Measurements from ENCODE around the gene CYP4X1.
"Not testable (repeated sequence)": the region's sequence is repeated elsewhere in the genome, so short reads cannot be mapped to it uniquely, and the experiment has no call there.

Gene CYP4X1

GRCh38 chr1:47023268-47024140, at the start of gene CYP4X1:
Gene CYP4X1, plus strand, starts transcription at chr1:47023669. Its CDS starts 149 bp downstream, at chr1:47023818.
- H3K9ac ChIP-seq (ENCODE audit: low read length in 2 of 2): no peak within 1 kb of the TSS
- H3K4me1 ChIP-seq (ENCODE audit: control insufficient read depth, insufficient read depth, low read length): no peaks in the 10 kb centered on the region
- no peak within 1 kb of the TSS for H3K27ac ChIP-seq (ENCODE audit: low read length)
- H3K4me3 ChIP-seq (ENCODE audit: low read length in 2 of 2): peak within 1 kb of the TSS in 1 of 2 donors; percentile 49
- no peaks in the 10 kb centered on the region for H3K36me3 ChIP-seq (ENCODE audit: control insufficient read depth in 2 of 2, insufficient read depth in 2 of 2, low read length in 2 of 2)
- no peaks in the 10 kb centered on the region for H3K9me3 ChIP-seq (ENCODE audit: control insufficient read depth in 2 of 2, low read length in 2 of 2)
- H3K27me3 ChIP-seq (ENCODE audit: control insufficient read depth in 1 of 2, insufficient read depth in 2 of 2, low read length in 2 of 2): peaks cover 2 to 18% of the 10 kb centered on the region in 2 donors

- Histone ChIP-seq H3K4me1 (ENCODE audit: control insufficient read depth, insufficient read depth, low read length) (no peaks in the 10 kb centered on the region), H3K36me3 (ENCODE audit: control insufficient read depth in 2 of 2, insufficient read depth in 2 of 2, low read length in 2 of 2) (no peaks in the 10 kb centered on the region), H3K9ac (ENCODE audit: low read length in 2 of 2) (no peak overlapping the region), H3K27me3 (ENCODE audit: control insufficient read depth in 1 of 2, insufficient read depth in 2 of 2, low read length in 2 of 2) (peaks cover 0 to 4% of the 10 kb centered on the region in 2 donors), H3K27ac (ENCODE audit: low read length) (no peak overlapping the region), H3K9me3 (ENCODE audit: control insufficient read depth in 2 of 2, low read length in 2 of 2) (no peaks in the 10 kb centered on the region), H3K4me3 (ENCODE audit: low read length in 2 of 2) (no peak overlapping the region)
These were observed 40.2 kb upstream of the CYP4X1 start for GRCh38 chr1:46983166-46983829.

GRCh38 chr1:46983830-46984586, 39.5 kb upstream of the CYP4X1 start:
- Histone ChIP-seq H3K27ac (ENCODE audit: low read length) (no peak overlapping the region), H3K9me3 (ENCODE audit: control insufficient read depth in 2 of 2, low read length in 2 of 2) (no peaks in the 10 kb centered on the region), H3K36me3 (ENCODE audit: control insufficient read depth in 2 of 2, insufficient read depth in 2 of 2, low read length in 2 of 2) (no peaks in the 10 kb centered on the region), H3K4me1 (ENCODE audit: control insufficient read depth, insufficient read depth, low read length) (no peaks in the 10 kb centered on the region), H3K4me3 (ENCODE audit: low read length in 2 of 2) (no peak overlapping the region), H3K9ac (ENCODE audit: low read length in 2 of 2) (no peak overlapping the region), H3K27me3 (ENCODE audit: control insufficient read depth in 1 of 2, insufficient read depth in 2 of 2, low read length in 2 of 2) (peaks cover 0 to 4% of the 10 kb centered on the region in 2 donors)

GRCh38 chr1:46990541-46990940, 32.9 kb upstream of the CYP4X1 start:
- not testable (repeated sequence) for H3K4me3 ChIP-seq (ENCODE audit: low read length in 2 of 2); H3K9ac ChIP-seq (ENCODE audit: low read length in 2 of 2); H3K9me3 ChIP-seq (ENCODE audit: control insufficient read depth in 2 of 2, low read length in 2 of 2); H3K4me1 ChIP-seq (ENCODE audit: control insufficient read depth, insufficient read depth, low read length); H3K27me3 ChIP-seq (ENCODE audit: control insufficient read depth in 1 of 2, insufficient read depth in 2 of 2, low read length in 2 of 2); H3K36me3 ChIP-seq (ENCODE audit: control insufficient read depth in 2 of 2, insufficient read depth in 2 of 2, low read length in 2 of 2); H3K27ac ChIP-seq (ENCODE audit: low read length)

GRCh38 chr1:46991083-46991923, 32.2 kb upstream of the CYP4X1 start:
- no peak overlapping the region for H3K4me3 ChIP-seq (ENCODE audit: low read length in 2 of 2)
- H3K36me3 ChIP-seq (ENCODE audit: control insufficient read depth in 2 of 2, insufficient read depth in 2 of 2, low read length in 2 of 2): no peaks in the 10 kb centered on the region
- H3K4me1 ChIP-seq (ENCODE audit: control insufficient read depth, insufficient read depth, low read length): no peaks in the 10 kb centered on the region

GRCh38 chr1:46996659-46997281, 26.7 kb upstream of the CYP4X1 start:
- Histone ChIP-seq H3K4me3 (ENCODE audit: low read length in 2 of 2) (no peak overlapping the region), H3K36me3 (ENCODE audit: control insufficient read depth in 2 of 2, insufficient read depth in 2 of 2, low read length in 2 of 2) (no peaks in the 10 kb centered on the region), H3K27ac (ENCODE audit: low read length) (no peak overlapping the region), H3K9me3 (ENCODE audit: control insufficient read depth in 2 of 2, low read length in 2 of 2) (peaks cover 0 to 3% of the 10 kb centered on the region in 2 donors), H3K4me1 (ENCODE audit: control insufficient read depth, insufficient read depth, low read length) (no peaks in the 10 kb centered on the region), H3K27me3 (ENCODE audit: control insufficient read depth in 1 of 2, insufficient read depth in 2 of 2, low read length in 2 of 2) (peaks cover 0 to 7% of the 10 kb centered on the region in 2 donors), H3K9ac (ENCODE audit: low read length in 2 of 2) (no peak overlapping the region)

More at GRCh38 chr1:46991083-46991923, 32.2 kb upstream of the CYP4X1 start:
- H3K27me3 ChIP-seq (ENCODE audit: control insufficient read depth in 1 of 2, insufficient read depth in 2 of 2, low read length in 2 of 2): no peaks in the 10 kb centered on the region
- no peak overlapping the region for H3K9ac ChIP-seq (ENCODE audit: low read length in 2 of 2)
- H3K9me3 ChIP-seq (ENCODE audit: control insufficient read depth in 2 of 2, low read length in 2 of 2): peaks cover 0 to 3% of the 10 kb centered on the region in 2 donors
- no peak overlapping the region for H3K27ac ChIP-seq (ENCODE audit: low read length)

- no peak overlapping the region for H3K27ac ChIP-seq (ENCODE audit: low read length)
- no peaks in the 10 kb centered on the region for H3K9me3 ChIP-seq (ENCODE audit: control insufficient read depth in 2 of 2, low read length in 2 of 2)
- no peak overlapping the region for H3K9ac ChIP-seq (ENCODE audit: low read length in 2 of 2)
- no peaks in the 10 kb centered on the region for H3K36me3 ChIP-seq (ENCODE audit: control insufficient read depth in 2 of 2, insufficient read depth in 2 of 2, low read length in 2 of 2)
- H3K4me3 ChIP-seq (ENCODE audit: low read length in 2 of 2): no peak overlapping the region
- H3K27me3 ChIP-seq (ENCODE audit: control insufficient read depth in 1 of 2, insufficient read depth in 2 of 2, low read length in 2 of 2): peaks cover 0 to 7% of the 10 kb centered on the region in 2 donors
- no peaks in the 10 kb centered on the region for H3K4me1 ChIP-seq (ENCODE audit: control insufficient read depth, insufficient read depth, low read length)
These were observed 21.3 kb upstream of the CYP4X1 start for GRCh38 chr1:47002211-47002610.

GRCh38 chr1:47003896-47004403, 19.5 kb upstream of the CYP4X1 start:
- Histone ChIP-seq H3K27me3 (ENCODE audit: control insufficient read depth in 1 of 2, insufficient read depth in 2 of 2, low read length in 2 of 2) (peaks cover 0 to 7% of the 10 kb centered on the region in 2 donors), H3K4me3 (ENCODE audit: low read length in 2 of 2) (no peak overlapping the region), H3K4me1 (ENCODE audit: control insufficient read depth, insufficient read depth, low read length) (no peaks in the 10 kb centered on the region), H3K27ac (ENCODE audit: low read length) (no peak overlapping the region), H3K36me3 (ENCODE audit: control insufficient read depth in 2 of 2, insufficient read depth in 2 of 2, low read length in 2 of 2) (no peaks in the 10 kb centered on the region), H3K9me3 (ENCODE audit: control insufficient read depth in 2 of 2, low read length in 2 of 2) (no peaks in the 10 kb centered on the region), H3K9ac (ENCODE audit: low read length in 2 of 2) (no peak overlapping the region)

GRCh38 chr1:47006437-47006836, 17.0 kb upstream of the CYP4X1 start:
- H3K36me3 ChIP-seq (ENCODE audit: control insufficient read depth in 2 of 2, insufficient read depth in 2 of 2, low read length in 2 of 2); H3K9ac ChIP-seq (ENCODE audit: low read length in 2 of 2); H3K4me1 ChIP-seq (ENCODE audit: control insufficient read depth, insufficient read depth, low read length); H3K27me3 ChIP-seq (ENCODE audit: control insufficient read depth in 1 of 2, insufficient read depth in 2 of 2, low read length in 2 of 2); H3K9me3 ChIP-seq (ENCODE audit: control insufficient read depth in 2 of 2, low read length in 2 of 2); H3K27ac ChIP-seq (ENCODE audit: low read length); H3K4me3 ChIP-seq (ENCODE audit: low read length in 2 of 2): not testable (repeated sequence)
